Activated CD4-positive, alpha-beta memory T cell treated with anti-CD3 and anti-CD28 coated beads for 36 hours (primary cell): Measurements from ENCODE around the gene TM2D3. TPM values are rescaled to one million over a fixed set of nuclear protein-coding genes. Genes with fewer than 3 reads are reported as not detected.

Experiments used
- CTCF ChIA-PET: fragments of 350-600 bp; sonication (Branson Sonifier 250); formaldehyde crosslinking; loops from one replicate; lab custom pipeline; 2021; ENCODE audit warnings: antibody characterized with exemption, inconsistent platforms; lab: Charles Lee
- POLR2A ChIA-PET: fragments of 350-600 bp; sonication (Branson Sonifier 250); formaldehyde crosslinking; loops from one replicate; lab custom pipeline; 2021; ENCODE audit warnings: antibody characterized with exemption; lab: Charles Lee
- DNase-seq: peaks from one replicate; pipeline ENCODE4 v3.0.0-alpha.2; 2020
- H3K27ac Mint-ChIP-seq: one replicate; pipeline ENCODE4 v1.8.0; 2021; ENCODE audit warnings: mixed read lengths
- H3K27me3 Mint-ChIP-seq: one replicate; pipeline ENCODE4 v1.8.0; 2021; ENCODE audit warnings: mixed read lengths
- H3K36me3 Mint-ChIP-seq: one replicate; pipeline ENCODE4 v1.8.0; 2021; ENCODE audit warnings: mixed read lengths
- H3K4me1 Mint-ChIP-seq: one replicate; pipeline ENCODE4 v1.8.0; 2021; ENCODE audit warnings: low read depth, mixed read lengths
- H3K4me3 Mint-ChIP-seq: one replicate; pipeline ENCODE4 v1.8.0; 2021; ENCODE audit warnings: mild to moderate bottlenecking, mixed read lengths
- H3K9me3 Mint-ChIP-seq: one replicate; pipeline ENCODE4 v1.8.0; 2021; ENCODE audit warnings: mixed read lengths
- intact Hi-C: fragments of 100-400 bp; cut with micrococcal nuclease; formaldehyde crosslinking; loops from one replicate; pipeline ENCODE4 v1.15.1; 2023
- total RNA-seq, 2 experiments: library from RNA; stranded (reverse); gene quantifications; one replicate each; pipeline ENCODE4 v1.2.3, GENCODE V29; 2021

TM2D3 gene
- total RNA-seq, 2 experiments from 2014 or later: 41.7 to 48.1 TPM

DNA sequence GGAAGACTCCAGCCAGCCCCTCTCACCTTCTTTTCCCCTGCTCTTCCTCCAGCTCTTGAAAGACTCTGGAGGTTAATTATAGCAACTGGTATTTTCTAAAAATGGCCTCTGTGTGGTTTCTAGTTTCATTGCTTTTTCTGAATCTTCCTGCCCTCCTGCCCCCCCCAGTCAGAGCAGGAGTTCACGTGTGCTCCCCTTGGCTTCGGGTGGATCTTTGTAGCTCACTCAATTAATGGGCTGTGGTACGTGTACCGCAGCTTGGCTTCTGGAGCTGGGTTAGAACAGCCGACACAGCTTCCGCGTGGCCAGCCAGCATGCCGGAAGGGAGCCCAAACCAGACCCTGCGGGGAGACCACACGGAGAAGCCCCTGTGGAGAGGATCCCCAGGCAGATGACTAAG is 31.5 kb downstream of the TM2D3 start:
- no peaks in the 10 kb centered on the region for H3K27me3 Mint-ChIP-seq
- no peak overlapping the region for H3K27ac Mint-ChIP-seq
- H3K4me3 Mint-ChIP-seq: no peak overlapping the region
- intact Hi-C loops: no loop called here
- peaks cover 5% of the 10 kb centered on the region for H3K9me3 Mint-ChIP-seq
- ChIA-PET CTCF (no interaction called here), POLR2A (no interaction called here)
- peaks cover 33% of the 10 kb centered on the region for H3K4me1 Mint-ChIP-seq
- H3K36me3 Mint-ChIP-seq: peaks cover 26% of the 10 kb centered on the region
- DNase-seq: no peak

DNA sequence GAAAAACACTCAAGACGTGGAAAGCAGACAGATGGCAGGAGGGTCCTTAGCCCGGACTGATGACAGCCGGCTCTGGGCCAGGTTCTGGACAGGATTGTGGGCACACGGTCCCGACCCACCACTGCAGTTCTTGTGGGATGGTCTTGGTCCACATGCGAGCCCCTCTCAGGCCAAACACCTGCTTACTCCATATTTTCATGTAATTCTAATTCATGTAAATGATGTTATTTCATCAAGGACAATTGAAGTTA is 32.6 kb downstream of the TM2D3 start:
- Mint-ChIP-seq H3K27ac (no peak overlapping the region), H3K4me1 (peaks cover 25% of the 10 kb centered on the region), H3K4me3 (no peak overlapping the region), H3K9me3 (peaks cover 5% of the 10 kb centered on the region), H3K36me3 (peaks cover 16% of the 10 kb centered on the region), H3K27me3 (no peaks in the 10 kb centered on the region)
- no peak for DNase-seq
- intact Hi-C loops: no loop called here
- ChIA-PET CTCF (no interaction called here), POLR2A (no interaction called here)

DNA sequence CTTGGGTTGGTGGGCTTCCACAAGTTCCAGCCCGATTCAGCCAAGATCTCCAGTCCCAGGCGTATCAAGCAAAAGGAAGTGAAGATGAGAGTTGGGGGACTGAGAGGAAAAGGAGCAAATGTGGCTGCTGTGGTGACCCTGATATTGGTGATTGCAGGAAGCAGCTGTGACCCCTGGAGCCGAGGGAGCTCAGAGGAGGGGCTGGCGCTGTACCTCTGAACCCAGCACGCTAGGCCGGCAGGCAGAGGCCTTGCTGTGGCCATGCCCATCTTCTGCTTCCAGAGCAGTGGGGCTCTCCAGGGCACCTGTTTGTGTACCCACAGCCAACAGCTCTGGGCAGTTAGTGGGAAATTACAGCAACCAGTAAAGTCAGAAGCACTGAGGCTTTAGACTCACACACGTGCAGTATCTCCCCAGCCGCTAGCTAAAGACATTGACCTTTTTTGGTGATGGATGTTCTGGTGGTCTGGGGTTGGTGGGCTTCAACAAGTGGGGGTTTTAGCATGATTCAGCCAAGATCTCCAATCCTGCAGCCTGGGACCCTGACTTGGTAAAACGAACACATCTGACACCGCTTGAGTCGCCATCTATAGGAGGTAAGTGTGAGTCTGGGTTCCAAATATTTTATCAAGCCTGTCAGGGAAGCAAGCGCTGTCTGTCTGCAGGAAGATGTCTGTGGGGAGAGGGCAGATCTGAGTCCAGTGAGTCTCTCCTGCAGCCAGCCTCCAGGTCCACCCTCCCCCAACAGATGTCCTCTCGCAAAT is 33.1 kb downstream of the TM2D3 start:
- Mint-ChIP-seq H3K4me3 (no peak overlapping the region), H3K36me3 (peaks cover 11% of the 10 kb centered on the region), H3K27me3 (no peaks in the 10 kb centered on the region), H3K4me1 (peaks cover 20% of the 10 kb centered on the region), H3K9me3 (peaks cover 5% of the 10 kb centered on the region), H3K27ac (no peak overlapping the region)
- ChIA-PET CTCF (interaction anchor here (1.5 kb wide), 1 partner anchor 22 kb away, joined by 4 read pairs; no protein-coding TSS in a partner anchor), POLR2A (no interaction called here)
- DNase-seq: no peak
- intact Hi-C loops: no loop called here

DNA sequence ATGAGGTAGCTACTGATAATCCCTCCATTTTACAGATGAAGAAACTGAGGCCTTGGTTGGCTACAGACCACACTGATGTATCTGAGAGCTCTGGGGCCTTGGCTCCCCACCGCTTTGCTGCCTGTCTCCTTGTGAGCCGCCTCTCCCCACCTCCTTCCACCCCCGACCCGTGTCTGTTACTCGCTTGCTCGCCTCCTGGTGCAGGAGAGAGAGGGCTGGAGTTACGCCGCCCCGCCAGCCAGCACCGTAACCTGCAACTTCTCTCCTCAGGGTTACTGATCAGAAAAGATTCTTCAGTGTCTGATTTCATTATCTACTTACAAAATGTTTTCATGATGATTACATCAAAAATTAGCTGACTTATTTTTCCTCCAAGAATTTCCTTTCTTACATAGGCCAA is 34.1 kb downstream of the TM2D3 start:
- CTCF ChIA-PET: interaction anchor here (0.6 to 1.5 kb wide), 2 partner anchors 23 to 213 kb away, joined by 3 to 4 read pairs; no protein-coding TSS in a partner anchor
- H3K4me1 Mint-ChIP-seq: peaks cover 12% of the 10 kb centered on the region
- no peak overlapping the region for H3K27ac Mint-ChIP-seq

DNA sequence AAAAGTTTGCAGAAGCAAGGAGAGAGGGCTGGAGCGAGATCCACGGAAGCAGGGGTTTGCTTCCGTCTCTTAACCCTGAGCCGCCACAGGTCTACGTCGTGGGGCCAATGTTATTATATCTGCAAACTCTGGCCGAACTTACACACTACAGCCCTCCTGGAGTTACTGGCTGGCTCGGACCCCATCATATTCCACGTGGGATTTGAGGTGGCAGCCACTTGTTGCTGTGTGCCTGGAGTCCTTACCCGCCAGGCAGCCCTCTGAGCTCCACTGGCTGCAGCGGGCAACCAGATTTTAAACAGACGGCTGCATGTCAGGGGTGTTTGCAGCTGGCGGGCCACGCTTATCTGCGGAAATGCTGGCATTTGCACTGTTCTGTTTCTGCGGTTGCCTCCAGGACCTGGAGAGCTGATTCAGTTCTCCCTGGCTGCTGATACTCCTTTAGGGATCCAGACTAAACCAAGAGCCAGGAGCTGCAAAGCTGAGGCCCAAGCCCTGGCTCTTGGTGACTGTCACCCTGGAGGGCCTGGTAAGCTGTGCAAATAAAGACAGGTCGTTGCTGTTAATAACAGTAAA is 34.7 kb downstream of the TM2D3 start:
- Mint-ChIP-seq H3K9me3 (no peaks in the 10 kb centered on the region), H3K27ac (no peak overlapping the region), H3K27me3 (no peaks in the 10 kb centered on the region), H3K36me3 (peaks cover 3% of the 10 kb centered on the region), H3K4me3 (no peak overlapping the region), H3K4me1 (peaks cover 10% of the 10 kb centered on the region)
- intact Hi-C loops: no loop called here
- POLR2A ChIA-PET: no interaction called here
- CTCF ChIA-PET: interaction anchor here (0.6 to 1.5 kb wide), 2 partner anchors 24 to 213 kb away, joined by 3 to 4 read pairs; no protein-coding TSS in a partner anchor
- DNase-seq: no peak

More for the DNA sequence above, 34.1 kb downstream of the TM2D3 start:
- no peaks in the 10 kb centered on the region for H3K27me3 Mint-ChIP-seq
- POLR2A ChIA-PET: no interaction called here
- H3K4me3 Mint-ChIP-seq: no peak overlapping the region
- H3K9me3 Mint-ChIP-seq: no peaks in the 10 kb centered on the region
- no peak for DNase-seq
- intact Hi-C loops: no loop called here
- H3K36me3 Mint-ChIP-seq: peaks cover 3% of the 10 kb centered on the region

DNA sequence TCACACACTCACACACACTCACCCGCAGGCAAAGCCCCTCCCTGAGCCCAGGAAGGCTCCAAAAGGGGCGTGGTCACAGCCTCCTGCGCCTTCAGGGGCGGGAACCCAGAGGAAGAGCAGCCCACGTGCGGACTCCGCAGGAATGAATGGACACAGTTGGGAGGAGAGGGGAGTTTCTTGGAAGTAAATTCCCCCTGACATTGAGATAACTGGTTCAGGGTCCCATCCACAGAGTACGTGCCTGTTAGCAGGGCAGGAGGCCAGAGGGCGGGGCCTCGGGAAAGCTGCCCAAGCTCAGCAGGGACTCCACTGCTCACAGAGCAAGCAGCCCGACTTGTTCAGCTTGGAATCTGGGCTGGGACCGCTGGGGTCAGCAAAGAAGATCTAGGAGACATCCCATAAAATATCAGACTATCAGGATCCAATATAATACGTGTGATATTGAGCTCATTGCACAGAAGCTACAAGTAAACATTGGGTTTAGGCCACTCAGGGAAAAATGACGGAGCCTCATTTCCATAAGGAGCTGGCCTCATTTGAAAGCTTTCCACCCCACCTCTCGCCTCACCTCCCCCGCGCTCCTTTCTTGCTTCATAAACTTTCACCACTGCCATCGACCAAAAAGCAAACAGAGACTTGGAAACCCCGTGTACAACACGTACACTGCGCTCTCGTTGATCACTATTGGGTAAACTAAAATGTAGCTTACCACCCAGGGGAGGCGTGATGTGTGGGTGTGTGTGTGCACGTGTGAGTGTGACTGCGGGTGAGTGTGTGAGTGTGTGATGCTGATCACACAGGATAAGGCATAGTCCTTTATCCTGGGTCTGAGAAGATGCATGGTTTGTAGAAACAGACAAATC is 36.0 kb downstream of the TM2D3 start:
- Mint-ChIP-seq H3K27me3 (no peaks in the 10 kb centered on the region), H3K9me3 (no peaks in the 10 kb centered on the region), H3K4me3 (no peak overlapping the region), H3K27ac (no peak overlapping the region), H3K4me1 (no peaks in the 10 kb centered on the region), H3K36me3 (peaks cover 3% of the 10 kb centered on the region)
- CTCF ChIA-PET: no interaction called here
- intact Hi-C loops: no loop called here
- DNase-seq: no peak
- POLR2A ChIA-PET: no interaction called here

DNA sequence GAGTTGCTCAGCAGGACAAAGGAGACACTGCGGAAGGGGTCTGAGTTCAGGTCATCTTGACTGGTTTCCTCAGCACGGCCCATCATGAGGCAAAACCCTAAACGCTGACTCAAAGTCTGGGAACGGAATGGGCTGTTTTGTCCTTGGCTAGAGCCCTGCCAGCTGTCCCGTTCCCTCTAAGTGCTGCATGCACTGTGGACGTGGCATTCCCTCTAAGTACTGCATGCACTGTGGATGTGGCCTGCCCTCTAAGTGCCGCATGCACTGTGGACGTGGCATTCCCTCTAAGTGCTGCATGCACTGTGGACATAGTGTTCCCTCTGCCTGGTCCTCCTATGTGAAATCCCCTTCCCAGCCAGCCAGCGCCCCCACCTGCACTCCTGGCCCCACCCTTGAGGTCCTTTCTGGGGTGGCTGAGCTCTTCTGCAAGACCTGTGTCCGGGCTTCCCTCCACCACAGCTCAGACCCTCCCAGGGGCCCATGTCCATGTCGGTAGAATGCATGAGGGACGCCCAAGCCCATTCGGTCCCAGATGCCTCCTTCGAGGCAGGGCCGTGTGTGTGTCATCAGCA is 36.7 kb downstream of the TM2D3 start:
- intact Hi-C loops: no loop called here
- POLR2A ChIA-PET: no interaction called here
- no peak for DNase-seq
- H3K36me3 Mint-ChIP-seq: peaks cover 3% of the 10 kb centered on the region
- CTCF ChIA-PET: no interaction called here
- H3K27me3 Mint-ChIP-seq: no peaks in the 10 kb centered on the region
- H3K4me3 Mint-ChIP-seq: no peak overlapping the region
- no peaks in the 10 kb centered on the region for H3K4me1 Mint-ChIP-seq
- no peak overlapping the region for H3K27ac Mint-ChIP-seq
- no peaks in the 10 kb centered on the region for H3K9me3 Mint-ChIP-seq

DNA sequence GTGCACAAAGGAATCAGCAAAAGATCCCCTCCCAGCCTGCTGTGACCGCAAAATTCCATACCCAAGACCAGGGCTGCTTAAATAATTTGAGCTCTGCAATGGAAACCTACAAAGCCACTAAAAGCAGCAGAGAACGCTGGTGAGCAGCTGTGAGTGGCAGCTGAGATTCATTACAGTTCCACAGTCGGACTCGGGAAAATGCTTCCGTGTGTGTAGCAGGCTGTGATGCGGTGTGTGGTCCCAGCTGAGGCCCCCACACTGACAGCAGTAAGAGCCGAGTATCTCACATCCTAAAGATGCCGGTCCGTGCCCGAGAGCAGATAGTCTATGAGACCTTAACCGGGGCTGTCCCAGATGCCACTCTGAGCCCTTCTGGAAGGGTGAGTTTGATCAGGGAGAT is 37.4 kb downstream of the TM2D3 start:
- POLR2A ChIA-PET: no interaction called here
- H3K4me3 Mint-ChIP-seq: no peak overlapping the region
- no peaks in the 10 kb centered on the region for H3K4me1 Mint-ChIP-seq
- no peak for DNase-seq
- H3K36me3 Mint-ChIP-seq: no peaks in the 10 kb centered on the region
- CTCF ChIA-PET: no interaction called here
- intact Hi-C loops: no loop called here
- H3K27ac Mint-ChIP-seq: no peak overlapping the region
- no peaks in the 10 kb centered on the region for H3K27me3 Mint-ChIP-seq
- H3K9me3 Mint-ChIP-seq: no peaks in the 10 kb centered on the region

DNA sequence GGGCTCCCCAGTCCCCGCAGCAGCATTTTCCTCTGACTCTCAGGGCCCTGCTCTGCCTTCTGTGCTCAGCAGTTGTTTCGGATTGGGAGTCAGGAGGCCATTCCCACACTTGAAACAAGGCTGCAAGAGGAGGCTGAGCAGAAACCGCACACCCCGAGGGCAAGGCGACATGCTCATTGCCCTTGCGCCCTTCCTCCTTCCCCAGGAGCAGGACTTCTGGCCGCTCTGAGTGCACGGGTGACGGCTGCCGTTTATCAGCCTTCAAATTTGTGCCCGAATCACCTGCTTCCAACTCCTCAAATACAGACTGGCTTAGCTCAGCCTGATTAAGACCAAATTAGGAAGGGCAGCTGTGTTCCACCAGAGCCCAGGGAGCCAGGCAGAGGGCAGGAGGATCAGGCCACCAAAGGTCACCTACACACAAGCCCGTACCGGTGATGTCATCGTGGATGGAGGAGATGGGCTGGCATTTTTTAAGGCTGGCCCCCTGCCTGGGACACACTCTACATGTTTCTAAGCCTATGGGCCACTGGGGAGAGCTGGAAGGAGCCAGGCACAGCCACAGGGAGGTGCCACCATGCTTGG is 38.1 kb downstream of the TM2D3 start:
- no peaks in the 10 kb centered on the region for H3K4me1 Mint-ChIP-seq
- H3K27ac Mint-ChIP-seq: no peak overlapping the region
- ChIA-PET POLR2A (no interaction called here), CTCF (no interaction called here)
- H3K4me3 Mint-ChIP-seq: no peak overlapping the region
- DNase-seq: no peak
- H3K36me3 Mint-ChIP-seq: no peaks in the 10 kb centered on the region
- no peaks in the 10 kb centered on the region for H3K27me3 Mint-ChIP-seq
- intact Hi-C loops: no loop called here
- no peaks in the 10 kb centered on the region for H3K9me3 Mint-ChIP-seq

DNA sequence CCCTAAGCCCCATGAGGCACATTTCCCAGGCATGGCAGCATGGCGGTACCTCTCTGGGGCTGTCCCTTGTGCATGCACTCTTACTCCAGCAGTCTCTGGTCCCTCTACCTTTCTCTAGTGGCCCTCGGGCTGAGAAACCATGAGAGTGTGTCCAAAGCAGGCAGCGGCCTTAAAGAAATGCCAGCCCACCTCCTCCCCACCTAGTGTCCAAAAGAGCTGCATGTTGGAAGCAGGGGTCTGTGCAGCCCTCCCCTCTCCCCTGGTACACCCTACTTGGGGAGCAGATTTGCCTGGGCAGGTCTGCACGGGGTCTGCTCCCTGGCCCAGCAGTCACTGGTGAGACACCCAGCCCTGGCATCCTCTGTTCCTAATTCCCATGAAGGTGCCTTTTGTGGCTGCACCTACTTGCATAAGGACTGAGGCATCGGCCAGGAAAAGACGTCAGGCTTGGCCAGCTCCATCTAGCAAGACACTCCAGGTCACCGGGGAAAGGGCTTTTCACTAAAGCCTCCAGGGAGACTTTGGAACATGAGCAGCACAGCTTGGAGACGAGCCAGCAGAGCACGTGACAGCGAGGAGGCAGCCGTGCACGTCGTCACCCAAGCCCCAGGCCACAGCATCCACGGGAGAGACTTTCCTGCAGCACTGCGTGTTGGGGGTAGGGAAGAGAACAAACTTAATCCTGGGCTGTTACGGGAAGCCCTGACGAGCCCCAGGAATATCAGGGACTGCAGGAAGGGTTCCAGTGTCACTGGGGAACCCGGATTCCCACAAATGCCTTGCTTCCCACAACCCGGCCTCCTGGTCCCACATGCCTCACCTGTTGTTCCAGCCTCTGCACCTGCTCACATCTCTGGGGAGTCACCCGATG is 38.8 kb downstream of the TM2D3 start:
- ChIA-PET POLR2A (no interaction called here), CTCF (no interaction called here)
- no peak overlapping the region for H3K27ac Mint-ChIP-seq
- no peak for DNase-seq
- no peaks in the 10 kb centered on the region for H3K36me3 Mint-ChIP-seq
- H3K27me3 Mint-ChIP-seq: no peaks in the 10 kb centered on the region
- H3K4me1 Mint-ChIP-seq: no peaks in the 10 kb centered on the region
- intact Hi-C loops: no loop called here
- no peak overlapping the region for H3K4me3 Mint-ChIP-seq
- no peaks in the 10 kb centered on the region for H3K9me3 Mint-ChIP-seq

DNA sequence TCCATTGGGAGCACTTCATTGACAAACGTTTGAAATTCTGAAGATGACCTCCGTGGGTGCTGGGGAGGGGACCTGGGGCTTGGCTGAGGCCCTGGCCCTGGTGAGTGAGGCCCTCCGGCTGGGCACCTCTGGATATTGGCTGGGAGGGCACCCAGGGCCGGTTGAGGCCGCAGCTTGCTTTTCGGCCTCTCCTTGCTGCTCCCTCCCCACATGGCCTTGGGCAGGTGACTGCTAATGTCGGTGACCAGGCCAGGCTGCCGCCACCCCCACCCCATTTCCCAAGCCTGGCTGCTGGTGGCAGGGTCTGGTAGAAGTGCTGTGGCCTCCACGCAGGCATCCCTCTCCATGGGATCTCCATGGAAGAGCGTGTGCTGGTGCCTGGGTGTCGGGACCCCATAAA is 39.5 kb downstream of the TM2D3 start:
- CTCF ChIA-PET: no interaction called here
- H3K4me1 Mint-ChIP-seq: no peaks in the 10 kb centered on the region
- intact Hi-C loops: no loop called here

More for the DNA sequence above, 39.5 kb downstream of the TM2D3 start:
- Mint-ChIP-seq H3K27me3 (no peaks in the 10 kb centered on the region), H3K27ac (no peak overlapping the region), H3K36me3 (no peaks in the 10 kb centered on the region), H3K9me3 (no peaks in the 10 kb centered on the region), H3K4me3 (no peak overlapping the region)
- DNase-seq: no peak
- POLR2A ChIA-PET: no interaction called here
